ENCODE measurements around the gene SLC6A6.

- TF ChIP-seq CTCF (IDR thresholded peaks at IDR 0.05) (no peak), POLR2A (IDR thresholded peaks at IDR 0.05) (no peak)
These were observed 30.7 kb downstream of the SLC6A6 start for GRCh38 chr3:14433106-14433505.

Measured in body of pancreas (tissue), 4 donors.